SK-N-MC (cell line): ENCODE data around the gene BAHCC1.

Source experiments
- EZH2 ChIP-seq: fragments of 200-600 bp; sonication (generic); IDR thresholded peaks from one replicate; pipeline ENCODE4 v1.6.1; 2017; ENCODE audit warnings: antibody characterized with exemption
- POLR2AphosphoS5 ChIP-seq: IDR thresholded peaks from 2 replicates; pipeline ENCODE4 v1.6.1; 2012; ENCODE audit warnings: mild to moderate bottlenecking, low read depth, low read length, borderline replicate concordance

GRCh38 chr17:81434681-81435417 lies 39.6 kb downstream of the BAHCC1 start:
- TF ChIP-seq EZH2 (no peak), POLR2AphosphoS5 (no peak)
